GM12865 (cell line): Measurements from ENCODE around the gene FBXO42.
A peak's percentile ranks its signal among the peaks of the same experiment; 100 is the strongest.
"Not testable (repeated sequence)": the region's sequence is repeated elsewhere in the genome, so short reads cannot be mapped to it uniquely, and the experiment has no call there.

Source experiments
- DNase-seq: peaks from one replicate; pipeline ENCODE4 v3.0.0; 2010; ENCODE audit warnings: low read depth
- H3K4me3 ChIP-seq: 2 replicates; pipeline ENCODE4 v1.5.1; 2011; ENCODE audit warnings: mild to moderate bottlenecking, low read depth, low read length, control low read depth
- CTCF ChIP-seq: IDR thresholded peaks from 2 replicates; pipeline ENCODE4 v1.5.1; 2011; ENCODE audit warnings: low read length, control low read depth, low read depth, inconsistent platforms; ENCODE audit not compliant: insufficient read depth; ENCODE audit errors: missing control alignments

FBXO42 gene

GRCh38 chr1:16371725-16372124 is 19.4 kb upstream of the FBXO42 start:
- H3K4me3 ChIP-seq: no peak overlapping the region
- no peak for TF ChIP-seq CTCF
- peak; percentile 65 for DNase-seq

GRCh38 chr1:16369821-16370220 is 17.5 kb upstream of the FBXO42 start:
- peak overlapping the region; percentile 67 for H3K4me3 ChIP-seq
- no peak for DNase-seq
- TF ChIP-seq CTCF: no peak

- peak overlapping the region; percentile 67 for H3K4me3 ChIP-seq
- no peak for TF ChIP-seq CTCF
- no peak for DNase-seq
These were observed 15.9 kb upstream of the FBXO42 start for GRCh38 chr1:16367968-16368890.

GRCh38 chr1:16367258-16367967 is 15.1 kb upstream of the FBXO42 start:
- peak overlapping the region; percentile 67 for H3K4me3 ChIP-seq
- TF ChIP-seq CTCF: no peak
- DNase-seq: peak; percentile 97

- TF ChIP-seq CTCF: no peak
- H3K4me3 ChIP-seq: peak within 1 kb of the TSS; percentile 67
These were observed 14.5 kb upstream of the FBXO42 start, which contains the start of gene SZRD1 for GRCh38 chr1:16366722-16367257. Gene SZRD1, plus strand, starts transcription at chr1:16367242. Its CDS starts 16 bp downstream, at chr1:16367258.

GRCh38 chr1:16365146-16365498 is 12.8 kb upstream of the FBXO42 start:
- not testable (repeated sequence) for H3K4me3 ChIP-seq, DNase-seq

More at GRCh38 chr1:16366722-16367257, 14.5 kb upstream of the FBXO42 start, which contains the start of gene SZRD1:
- peak; percentile 99 for DNase-seq

GRCh38 chr1:16356867-16357266 is 4.6 kb upstream of the FBXO42 start:
- no peak overlapping the region for H3K4me3 ChIP-seq
- TF ChIP-seq CTCF: no peak
- no peak for DNase-seq
